ENCODE measurements around the gene NDUFAF2. TPM values are rescaled to one million over a fixed set of nuclear protein-coding genes. Genes with fewer than 3 reads are reported as not detected.
"Not testable (repeated sequence)": the region's sequence is repeated elsewhere in the genome, so short reads cannot be mapped to it uniquely, and the experiment has no call there.

Gene NDUFAF2
- total RNA-seq, 1 experiment from 2014 or later: 66.8 TPM

DNA sequence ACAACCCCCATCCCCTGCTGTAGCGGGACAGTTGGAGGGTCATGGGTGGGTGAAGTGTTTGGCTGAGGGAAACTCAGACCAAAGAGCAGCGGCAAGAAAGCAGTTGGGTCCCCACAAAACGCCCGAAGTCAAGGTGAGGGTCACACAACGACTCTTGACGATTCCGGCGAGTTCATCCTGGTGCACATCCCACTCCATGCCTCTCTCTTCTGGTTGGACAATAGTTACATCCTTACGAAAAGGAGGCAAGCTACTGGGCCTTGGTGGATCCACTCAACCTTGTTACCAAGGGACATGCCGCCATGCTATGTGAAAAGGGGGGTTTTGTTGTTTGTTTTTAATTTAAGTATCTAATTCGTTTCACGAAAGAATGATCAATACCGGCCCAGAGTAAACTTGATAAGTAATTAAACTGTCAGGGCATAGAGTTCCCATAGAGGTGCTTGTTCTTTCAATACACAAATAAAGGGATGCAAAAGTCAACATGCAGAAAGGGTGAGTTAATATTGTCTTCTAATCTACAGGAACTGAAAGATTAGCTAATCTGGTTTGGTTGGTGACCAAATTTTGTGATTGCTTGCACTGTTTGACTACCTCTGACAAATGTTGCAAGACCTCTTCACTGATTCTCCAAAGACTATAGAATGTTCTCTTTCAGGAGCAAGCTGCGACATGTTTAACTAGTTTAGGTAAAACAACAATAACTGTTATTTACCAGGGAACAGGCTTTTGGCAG is 218.0 kb downstream of the NDUFAF2 start:
- no peaks in the 10 kb centered on the region for H3K9me3 ChIP-seq (replicated peaks)
- no peaks in the 10 kb centered on the region for H3K27me3 ChIP-seq (replicated peaks)
- peaks cover 40% of the 10 kb centered on the region for H3K36me3 ChIP-seq
- peaks cover 14% of the 10 kb centered on the region for H3K4me1 ChIP-seq (replicated peaks)
- peak in 1 of 2 experiments; percentile 50 for DNase-seq (ENCODE audit: low read depth in 1 of 2, low spot score in 2 of 2)
- peak overlapping the region; percentile 89 for H3K27ac ChIP-seq
- peak overlapping the region; percentile 74 for H3K4me3 ChIP-seq

DNA sequence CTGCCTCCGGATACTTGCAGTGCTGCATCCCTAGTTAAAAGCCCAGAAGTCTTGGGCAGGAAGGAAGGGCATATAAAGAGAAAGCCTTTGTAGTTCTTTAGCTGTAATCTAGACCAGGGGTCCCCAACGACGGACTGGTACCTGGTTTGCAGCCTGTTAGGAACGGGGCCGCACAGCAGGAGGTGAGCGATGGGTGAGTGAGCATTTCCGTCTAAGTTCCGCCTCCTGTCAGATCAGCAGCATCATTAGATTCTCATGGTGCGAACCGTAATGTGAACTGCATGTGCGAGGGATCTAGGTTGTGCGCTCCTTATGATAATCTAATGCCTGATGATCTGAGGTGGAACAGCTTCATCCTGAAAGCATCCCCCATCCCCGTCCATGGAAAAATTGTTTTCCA is 218.9 kb downstream of the NDUFAF2 start:
- Histone ChIP-seq H3K27me3 (replicated peaks) (no peaks in the 10 kb centered on the region), H3K9me3 (replicated peaks) (no peaks in the 10 kb centered on the region), H3K4me1 (replicated peaks) (peaks cover 14% of the 10 kb centered on the region), H3K27ac (no peak overlapping the region), H3K36me3 (peaks cover 32% of the 10 kb centered on the region), H3K4me3 (no peak overlapping the region)
- DNase-seq (ENCODE audit: low read depth in 1 of 2, low spot score in 2 of 2): no peak

DNA sequence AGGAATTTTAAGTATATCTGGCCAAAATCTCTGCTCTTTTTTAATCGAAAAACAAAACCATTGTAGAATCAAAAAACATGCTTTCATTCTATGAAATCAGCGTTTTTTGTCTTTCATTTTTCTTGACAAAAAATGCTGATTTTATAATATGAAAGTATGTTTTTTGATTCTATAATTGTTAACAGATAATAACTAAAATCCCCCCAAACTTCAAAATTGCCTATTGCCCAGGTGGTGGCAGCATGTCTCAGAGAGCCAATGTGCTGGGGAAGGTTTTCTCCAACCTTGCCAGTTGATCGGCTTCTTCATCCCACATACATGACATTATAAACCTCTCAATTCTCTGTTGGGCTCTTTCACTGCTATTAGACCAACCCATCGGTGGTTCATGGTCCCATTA is 222.4 kb downstream of the NDUFAF2 start:
- Histone ChIP-seq H3K4me1 (replicated peaks) (peaks cover 8% of the 10 kb centered on the region; the same call in 1 of the 2 replicates), H3K36me3 (peaks cover 4% of the 10 kb centered on the region), H3K27ac (no peak overlapping the region), H3K4me3 (no peak overlapping the region), H3K9me3 (replicated peaks) (no peaks in the 10 kb centered on the region), H3K27me3 (replicated peaks) (no peaks in the 10 kb centered on the region)
- DNase-seq (ENCODE audit: low read depth in 1 of 2, low spot score in 2 of 2): no peak

DNA sequence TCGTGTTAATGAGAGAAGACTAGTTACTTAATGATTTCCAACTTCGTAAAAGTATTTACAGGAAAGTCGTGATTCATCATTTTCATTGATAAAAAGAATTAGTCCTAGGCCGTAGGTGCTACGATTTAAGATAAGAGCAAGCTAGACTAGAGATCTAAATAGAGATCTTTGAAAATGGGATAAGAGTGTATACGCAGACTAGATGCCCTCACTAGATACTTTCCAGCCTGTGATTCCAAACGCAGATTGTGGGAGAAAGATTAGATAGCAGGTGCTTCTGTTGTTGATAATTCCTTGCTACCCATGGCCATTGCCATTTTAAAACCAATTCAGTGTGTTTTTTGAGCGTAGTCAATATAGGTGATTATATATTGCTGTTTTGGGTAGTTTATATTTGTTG is 223.9 kb downstream of the NDUFAF2 start:
- Histone ChIP-seq H3K4me1 (replicated peaks) (no peaks in the 10 kb centered on the region), H3K4me3 (no peak overlapping the region), H3K27ac (no peak overlapping the region), H3K27me3 (replicated peaks) (no peaks in the 10 kb centered on the region), H3K9me3 (replicated peaks) (no peaks in the 10 kb centered on the region), H3K36me3 (no peaks in the 10 kb centered on the region)
- no peak for DNase-seq (ENCODE audit: low read depth in 1 of 2, low spot score in 2 of 2)

DNA sequence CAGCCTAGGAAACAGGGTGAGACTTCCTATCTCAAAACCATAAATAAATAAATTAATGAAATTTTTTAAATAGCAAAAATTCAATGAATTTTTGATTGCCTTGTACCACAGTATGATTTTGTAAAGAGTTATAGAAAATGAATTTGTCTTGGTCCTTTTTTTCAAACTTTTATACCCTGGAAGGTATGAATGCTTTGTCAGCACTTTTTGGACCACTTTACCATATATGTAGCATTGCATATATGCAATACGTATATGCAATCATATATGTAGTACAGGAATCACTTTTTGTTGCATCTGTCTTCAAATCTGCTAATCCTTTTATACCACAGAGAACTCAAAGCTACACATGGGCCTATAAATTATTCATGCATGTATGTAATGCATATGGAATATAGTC is 226.5 kb downstream of the NDUFAF2 start:
- Histone ChIP-seq H3K27ac (no peak overlapping the region), H3K27me3 (replicated peaks) (no peaks in the 10 kb centered on the region), H3K4me1 (replicated peaks) (no peaks in the 10 kb centered on the region), H3K36me3 (no peaks in the 10 kb centered on the region), H3K4me3 (no peak overlapping the region), H3K9me3 (replicated peaks) (no peaks in the 10 kb centered on the region)
- DNase-seq (ENCODE audit: low read depth in 1 of 2, low spot score in 2 of 2): no peak

DNA sequence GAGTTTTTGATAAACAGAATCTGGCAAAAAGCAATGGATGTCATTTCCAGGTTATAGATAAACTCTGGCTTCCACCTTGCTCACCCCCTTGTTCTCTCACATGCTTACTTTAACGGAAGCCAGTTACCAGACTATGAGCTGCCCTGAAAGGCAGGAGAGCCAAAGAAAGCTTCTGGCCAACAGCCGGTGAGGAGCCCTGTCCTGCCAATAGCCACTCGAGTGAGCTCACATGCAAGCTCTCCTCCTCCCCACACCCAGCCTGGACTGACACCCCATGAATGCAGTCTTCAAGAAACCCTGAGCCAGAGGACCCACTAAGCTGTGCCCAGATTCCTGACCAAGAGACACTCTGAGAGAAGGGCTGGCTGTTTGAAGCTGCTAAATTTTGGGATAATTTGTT is 231.6 kb downstream of the NDUFAF2 start:
- Histone ChIP-seq H3K36me3 (no peaks in the 10 kb centered on the region), H3K27me3 (replicated peaks) (no peaks in the 10 kb centered on the region), H3K4me3 (no peak overlapping the region), H3K27ac (no peak overlapping the region), H3K4me1 (replicated peaks) (no peaks in the 10 kb centered on the region), H3K9me3 (replicated peaks) (no peaks in the 10 kb centered on the region)
- no peak for DNase-seq (ENCODE audit: low read depth in 1 of 2, low spot score in 2 of 2)

DNA sequence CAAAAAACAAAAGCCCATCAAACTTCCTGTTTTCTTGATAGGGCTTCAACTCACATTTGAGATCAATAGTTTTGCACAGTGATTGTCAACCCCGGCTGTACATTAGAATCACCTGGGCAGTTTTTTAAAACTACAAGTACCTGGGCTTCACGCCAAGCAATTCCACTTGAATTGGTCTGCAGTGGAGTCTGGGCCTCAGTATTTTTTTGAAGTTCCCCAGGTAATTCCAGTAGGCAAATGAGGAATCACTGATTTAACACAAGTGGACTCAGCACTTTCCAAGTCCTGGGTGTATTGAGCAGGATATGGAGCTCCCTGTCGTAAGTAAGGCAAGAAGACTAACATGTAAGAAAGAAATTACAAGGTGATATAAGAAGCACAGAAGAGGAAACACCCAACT is 232.1 kb downstream of the NDUFAF2 start:
- Histone ChIP-seq H3K27ac (no peak overlapping the region), H3K4me3 (no peak overlapping the region), H3K9me3 (replicated peaks) (no peaks in the 10 kb centered on the region), H3K36me3 (no peaks in the 10 kb centered on the region), H3K4me1 (replicated peaks) (peaks cover under 1% of the 10 kb centered on the region; the same call in 1 of the 2 replicates), H3K27me3 (replicated peaks) (no peaks in the 10 kb centered on the region)
- no peak for DNase-seq (ENCODE audit: low read depth in 1 of 2, low spot score in 2 of 2)

DNA sequence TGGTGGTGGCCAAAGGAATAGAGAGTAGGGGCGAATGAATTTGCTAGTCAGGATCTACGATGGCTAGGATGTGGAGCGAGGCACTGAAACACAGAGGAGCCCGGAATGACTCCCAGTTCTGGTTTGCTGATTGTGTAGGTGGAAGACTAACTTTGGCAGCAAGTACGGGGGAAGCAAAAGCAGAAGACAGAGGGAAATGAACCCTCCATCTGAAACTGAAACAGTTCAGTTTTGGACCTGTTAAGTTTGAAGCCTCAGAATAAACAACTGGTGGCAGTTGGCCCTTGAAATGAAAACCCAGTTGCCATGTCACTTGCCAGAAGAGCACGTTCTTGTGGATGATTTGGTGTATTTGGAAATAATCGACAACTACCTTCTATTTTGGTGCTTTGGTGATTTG is 232.7 kb downstream of the NDUFAF2 start:
- peaks cover 7% of the 10 kb centered on the region for H3K4me1 ChIP-seq (replicated peaks)
- no peak overlapping the region for H3K4me3 ChIP-seq
- H3K27ac ChIP-seq: no peak overlapping the region
- no peaks in the 10 kb centered on the region for H3K27me3 ChIP-seq (replicated peaks)
- H3K9me3 ChIP-seq (replicated peaks): no peaks in the 10 kb centered on the region
- no peaks in the 10 kb centered on the region for H3K36me3 ChIP-seq
- DNase-seq (ENCODE audit: low read depth in 1 of 2, low spot score in 2 of 2): no peak

DNA sequence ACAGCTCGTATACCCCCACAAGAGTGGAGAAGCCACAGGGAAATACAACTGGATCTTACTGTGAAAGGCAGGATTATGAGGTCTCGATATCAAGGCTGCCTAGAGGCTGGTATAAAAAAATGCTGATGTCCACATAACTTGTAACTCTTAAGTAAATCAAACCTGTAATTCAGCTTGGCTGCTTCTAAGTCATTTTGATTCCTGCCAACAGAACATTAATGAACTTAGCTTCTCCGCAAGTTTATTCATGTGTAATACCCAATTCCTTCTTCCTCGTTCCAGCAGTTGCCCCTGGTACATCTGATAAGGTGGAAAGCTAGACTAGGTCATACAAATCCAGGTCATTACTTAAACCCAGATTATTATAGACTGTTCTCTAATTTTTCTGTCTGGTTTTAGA is 233.7 kb downstream of the NDUFAF2 start:
- DNase-seq (ENCODE audit: low read depth in 1 of 2, low spot score in 2 of 2): no peak
- H3K27ac ChIP-seq: no peak overlapping the region
- H3K36me3 ChIP-seq: no peaks in the 10 kb centered on the region
- no peak overlapping the region for H3K4me3 ChIP-seq
- H3K27me3 ChIP-seq (replicated peaks): no peaks in the 10 kb centered on the region
- H3K4me1 ChIP-seq (replicated peaks): peaks cover 9% of the 10 kb centered on the region
- no peaks in the 10 kb centered on the region for H3K9me3 ChIP-seq (replicated peaks)

DNA sequence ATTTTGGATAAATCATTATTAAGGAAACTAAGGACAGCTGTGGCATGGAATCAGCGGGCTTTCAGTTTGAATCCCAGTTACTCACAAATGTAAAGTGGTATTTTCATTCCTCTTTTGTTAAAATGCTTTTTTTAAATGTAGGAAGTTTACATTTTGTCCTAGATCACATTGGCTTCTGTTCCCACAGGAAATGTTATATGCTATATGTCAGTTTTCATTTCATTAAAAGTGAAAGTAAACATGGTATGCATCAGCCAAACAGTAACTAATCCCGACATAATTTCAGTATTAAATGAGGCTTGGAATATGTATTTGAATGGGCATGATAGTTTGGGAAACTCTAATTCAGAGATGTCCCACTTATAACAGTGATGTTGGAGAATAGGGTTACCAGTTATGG is 235.9 kb downstream of the NDUFAF2 start:
- Histone ChIP-seq H3K36me3 (no peaks in the 10 kb centered on the region), H3K27ac (no peak overlapping the region), H3K9me3 (replicated peaks) (no peaks in the 10 kb centered on the region), H3K27me3 (replicated peaks) (no peaks in the 10 kb centered on the region), H3K4me3 (peak overlapping the region; percentile 9), H3K4me1 (replicated peaks) (peaks cover 20% of the 10 kb centered on the region)
- no peak for DNase-seq (ENCODE audit: low read depth in 1 of 2, low spot score in 2 of 2)

DNA sequence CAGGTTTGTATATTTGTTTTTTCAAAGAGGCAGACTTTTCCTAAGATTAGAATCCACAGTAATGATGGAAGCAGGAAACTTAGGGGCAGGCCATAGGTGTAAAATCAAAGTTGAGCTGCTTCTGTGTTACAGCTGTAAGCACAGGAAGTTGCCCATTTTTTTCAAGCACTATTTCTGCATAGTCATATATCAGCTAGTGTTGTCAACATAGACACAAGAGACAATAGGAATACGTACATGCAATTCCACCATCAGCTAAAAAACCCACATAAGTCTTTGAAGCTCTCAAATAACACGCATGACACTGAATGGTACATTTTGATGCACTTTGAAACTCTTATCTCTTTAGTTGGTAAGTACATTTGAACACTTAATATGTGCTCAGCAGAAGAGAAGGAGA is 237.4 kb downstream of the NDUFAF2 start:
- Histone ChIP-seq H3K4me1 (replicated peaks) (peaks cover 20% of the 10 kb centered on the region), H3K36me3 (no peaks in the 10 kb centered on the region), H3K27me3 (replicated peaks) (no peaks in the 10 kb centered on the region), H3K27ac (peak overlapping the region; percentile 16), H3K9me3 (replicated peaks) (no peaks in the 10 kb centered on the region), H3K4me3 (no peak overlapping the region)
- DNase-seq (ENCODE audit: low read depth in 1 of 2, low spot score in 2 of 2): peak in 1 of 2 experiments; percentile 44

DNA sequence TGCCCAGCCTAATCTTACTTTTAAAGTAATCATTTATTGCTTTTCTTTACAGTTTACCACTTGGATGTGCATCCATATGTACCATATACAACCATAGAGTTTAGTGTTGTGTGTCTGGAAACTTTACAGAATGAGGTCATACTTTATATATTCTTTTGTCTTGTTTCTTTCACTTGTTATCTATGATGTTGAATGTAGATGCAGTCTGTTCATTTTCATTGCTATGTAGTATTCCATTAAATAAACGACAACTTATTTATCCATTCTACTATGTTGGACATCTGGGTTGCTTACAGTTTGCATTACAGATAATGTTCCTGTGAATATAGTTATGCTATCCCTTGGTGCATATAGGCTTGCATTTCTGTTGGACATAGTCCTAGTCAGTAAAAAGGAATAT is 238.5 kb downstream of the NDUFAF2 start:
- no peak for DNase-seq (ENCODE audit: low read depth in 1 of 2, low spot score in 2 of 2)
- H3K36me3 ChIP-seq: no peaks in the 10 kb centered on the region
- H3K9me3 ChIP-seq (replicated peaks): no peaks in the 10 kb centered on the region
- peaks cover 20% of the 10 kb centered on the region for H3K4me1 ChIP-seq (replicated peaks)
- no peaks in the 10 kb centered on the region for H3K27me3 ChIP-seq (replicated peaks)
- H3K4me3 ChIP-seq: no peak overlapping the region
- H3K27ac ChIP-seq: no peak overlapping the region

DNA sequence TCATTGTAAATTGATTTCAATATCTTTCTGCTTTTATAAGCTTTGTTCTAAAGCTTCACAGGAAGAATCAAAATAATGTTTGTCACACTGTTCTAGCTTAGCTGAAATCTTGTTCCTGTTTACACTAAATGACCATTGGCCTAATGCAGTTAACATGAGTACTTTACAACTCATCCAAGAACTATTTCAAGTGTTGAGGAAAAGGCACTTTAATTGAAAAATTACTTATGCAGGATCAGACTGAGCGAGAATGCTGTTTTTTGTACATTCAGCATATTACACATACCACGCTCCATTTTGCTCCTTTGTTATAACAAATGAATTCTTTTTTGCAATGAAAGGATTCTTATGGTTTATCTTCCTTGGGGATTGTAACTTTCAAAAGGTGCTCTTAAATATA is 239.7 kb downstream of the NDUFAF2 start:
- peak in 1 of 2 experiments; percentile 61 for DNase-seq (ENCODE audit: low read depth in 1 of 2, low spot score in 2 of 2)

DNA sequence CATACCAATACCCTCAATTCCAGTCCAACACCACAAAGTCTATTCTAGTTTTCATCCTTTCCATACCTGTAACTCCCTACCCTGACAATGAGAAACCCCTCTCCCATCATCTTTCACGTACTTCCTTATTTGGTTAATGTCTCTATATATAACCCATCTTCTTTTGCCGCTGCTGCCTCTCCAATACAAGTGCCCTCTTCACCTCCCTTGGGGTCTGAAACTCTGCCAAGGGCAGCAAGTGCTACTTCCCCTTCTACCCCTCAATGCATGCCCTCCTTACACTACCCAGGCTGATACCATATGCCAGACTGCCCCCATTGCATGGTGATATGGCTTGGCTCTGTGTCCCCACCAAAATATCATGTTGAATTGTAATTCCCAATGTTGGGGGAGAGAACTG is 241.6 kb downstream of the NDUFAF2 start:
- Histone ChIP-seq H3K4me1 (replicated peaks) (peaks cover 20% of the 10 kb centered on the region), H3K36me3 (no peaks in the 10 kb centered on the region), H3K9me3 (replicated peaks) (no peaks in the 10 kb centered on the region), H3K27ac (no peak overlapping the region), H3K27me3 (replicated peaks) (no peaks in the 10 kb centered on the region), H3K4me3 (no peak overlapping the region)
- no peak for DNase-seq (ENCODE audit: low read depth in 1 of 2, low spot score in 2 of 2)

More for the DNA sequence above, 239.7 kb downstream of the NDUFAF2 start:
- H3K4me1 ChIP-seq (replicated peaks): peaks cover 20% of the 10 kb centered on the region
- H3K4me3 ChIP-seq: no peak overlapping the region
- H3K27ac ChIP-seq: peak overlapping the region; percentile 42
- no peaks in the 10 kb centered on the region for H3K9me3 ChIP-seq (replicated peaks)
- H3K36me3 ChIP-seq: no peaks in the 10 kb centered on the region
- H3K27me3 ChIP-seq (replicated peaks): no peaks in the 10 kb centered on the region

DNA sequence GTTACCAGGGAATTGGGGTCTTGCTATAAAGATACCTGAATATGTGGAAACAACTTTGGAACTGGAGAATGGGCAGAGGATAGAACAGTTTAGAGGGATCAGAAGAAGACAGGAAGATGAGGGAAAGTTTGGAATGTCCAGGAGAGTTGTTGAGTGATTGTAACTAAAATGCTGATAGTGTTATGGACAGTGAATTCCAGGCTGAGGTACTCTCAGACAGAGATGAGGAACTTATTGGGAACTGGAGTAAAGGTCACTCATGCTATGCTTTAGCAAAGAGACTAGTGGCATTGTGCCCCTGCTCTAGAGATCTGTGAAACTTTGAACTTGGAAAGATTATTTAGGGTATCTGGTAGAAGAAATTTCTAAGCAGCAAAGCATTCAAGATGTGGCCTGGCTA is 242.3 kb downstream of the NDUFAF2 start:
- H3K36me3 ChIP-seq; H3K27ac ChIP-seq; H3K27me3 ChIP-seq (replicated peaks); H3K9me3 ChIP-seq (replicated peaks); DNase-seq (ENCODE audit: low read depth in 1 of 2, low spot score in 2 of 2); H3K4me3 ChIP-seq: not testable (repeated sequence)
- H3K4me1 ChIP-seq (replicated peaks): peaks cover 17% of the 10 kb centered on the region

Measured in SJSA1 (cell line).